K562 (cell line): Measurements from ENCODE around the gene ZPR1. TPM values are rescaled to one million over a fixed set of nuclear protein-coding genes. Genes with fewer than 3 reads are reported as not detected.

Experiments used
- ATAC-seq: fragments of 200-7000 bp; cut with Tn5 transposase; 3 replicates; pipeline ENCODE4 v1.9.1; 2020; ENCODE audit warnings: moderate library complexity
- BruUV-seq: library from RNA; stranded (reverse); fragments of 400-500 nt; replicated peaks from 2 replicates; lab custom pipeline; 2021; lab: Mats Ljungman, UMichigan
- CTCF ChIA-PET: fragments of 300-600 bp; formaldehyde crosslinking; extraction: SDS; loops from one replicate; lab custom pipeline; 2021; ENCODE audit warnings: low intra/inter-chr PET ratio; lab: Yijun Ruan, JAX
- POLR2A ChIA-PET: fragments of 300-600, 350-650 bp; sonication (Branson Sonifier 250); formaldehyde crosslinking; extraction: SDS; loops from one replicate; lab custom pipeline; 2021; ENCODE audit warnings: antibody characterized with exemption, inconsistent platforms; lab: Yijun Ruan, JAX
- DNase-seq, 4 experiments: peaks; one replicate each; pipeline versions ENCODE4 v3.0.0 to v3.0.0-alpha.2; 2011 to 2018; ENCODE audit warnings: low spot score in 3 of 4, mixed read lengths in 3 of 4; ENCODE audit errors: extremely low read depth in 1 of 4
- FAIRE-seq: peaks from 2 replicates; lab custom pipeline; 2011; peaks lifted over from hg19 to GRCh38; lab: Jason Lieb, UNC
- H2AFZ ChIP-seq: 2 replicates; pipeline ENCODE4 v1.6.0; 2011; ENCODE audit warnings: low read depth, low read length, control low read depth, inconsistent platforms
- H3K27ac ChIP-seq: fragments of 200-600 bp; 3 replicates; pipeline ENCODE4 v1.8.0; 2011; ENCODE audit warnings: low read depth, mild to moderate bottlenecking, control low read depth, inconsistent platforms, low read length, moderate library complexity, mixed read lengths; ENCODE audit errors: extremely low read depth
- H3K27me3 ChIP-seq, 2 experiments: fragments of 300-600 bp in 1 of 2; 2 replicates in 1 of 2; 3 replicates in 1 of 2; pipeline versions ENCODE4 v1.6.0 to v1.8.0; 2011; ENCODE audit warnings: inconsistent platforms in 2 of 2, low read length in 2 of 2, mild to moderate bottlenecking in 1 of 2, mixed read lengths in 1 of 2, moderate library complexity in 1 of 2; ENCODE audit not compliant: control insufficient read depth in 2 of 2, insufficient read depth in 2 of 2
- H3K36me3 ChIP-seq: fragments of 300-600 bp; 3 replicates; pipeline ENCODE4 v1.8.0; 2011; ENCODE audit warnings: mild to moderate bottlenecking, low read length, inconsistent platforms; ENCODE audit not compliant: control insufficient read depth, insufficient read depth
- H3K4me1 ChIP-seq, 2 experiments: fragments of 200-600 bp in 1 of 2; replicated peaks in 1 of 2; 2 replicates in 1 of 2; 3 replicates in 1 of 2; pipeline versions ENCODE4 v1.5.1 to v1.8.0; 2011; ENCODE audit warnings: inconsistent platforms in 2 of 2, low read length in 2 of 2, mild to moderate bottlenecking in 1 of 2, mixed read lengths in 1 of 2, moderate library complexity in 1 of 2; ENCODE audit not compliant: control insufficient read depth in 2 of 2, insufficient read depth in 2 of 2
- H3K4me2 ChIP-seq: 2 replicates; pipeline ENCODE4 v1.6.1; 2011; ENCODE audit warnings: low read length, control low read depth, inconsistent platforms, mixed read lengths; ENCODE audit not compliant: insufficient read depth
- H3K4me3 ChIP-seq: fragments of 200-600 bp; sonication (generic), shearing (Covaris generic); 2 replicates; pipeline ENCODE4 v1.5.1; 2016; ENCODE audit warnings: control low read depth, inconsistent platforms
- H3K79me2 ChIP-seq: fragments of 200-600 bp; 3 replicates; pipeline ENCODE4 v1.8.0; 2011; ENCODE audit warnings: low read length, inconsistent platforms; ENCODE audit not compliant: control insufficient read depth, insufficient read depth
- H3K9ac ChIP-seq, 2 experiments: 2 replicates each; pipeline versions ENCODE4 v1.6.0 to v1.6.1; 2011; ENCODE audit warnings: low read depth in 2 of 2, low read length in 2 of 2, control low read depth in 1 of 2, inconsistent platforms in 1 of 2, mild to moderate bottlenecking in 1 of 2, mixed read lengths in 1 of 2; ENCODE audit not compliant: insufficient read depth in 1 of 2
- H3K9me1 ChIP-seq: one replicate; pipeline ENCODE4 v1.6.0; 2011; ENCODE audit warnings: inconsistent platforms, mild to moderate bottlenecking, low read length, moderate library complexity; ENCODE audit not compliant: control insufficient read depth, insufficient read depth
- H3K9me3 ChIP-seq: replicated peaks from 2 replicates; pipeline ENCODE4 v1.5.1; 2011; ENCODE audit warnings: low read depth, low read length, inconsistent platforms; ENCODE audit not compliant: control insufficient read depth, insufficient read depth
- H4K20me1 ChIP-seq: replicated peaks from 2 replicates; pipeline ENCODE4 v1.6.1; 2011; ENCODE audit warnings: low read length, inconsistent platforms, mixed read lengths; ENCODE audit not compliant: control insufficient read depth, insufficient read depth
- CEBPB ChIP-seq: fragments of 450-650 bp; IDR thresholded peaks from 2 replicates; pipeline ENCODE4 v1.6.1; 2016; ENCODE audit warnings: missing genetic modification characterization, missing compliant biosample characterization
- ELF2 ChIP-seq: fragments of 250-450 bp; sonication (Bioruptor Pico); IDR thresholded peaks from 2 replicates; pipeline ENCODE4 v1.5.0; 2021; ENCODE audit warnings: mild to moderate bottlenecking
- FOXK1 ChIP-seq: sonication (generic); formaldehyde crosslinking; IDR thresholded peaks from 2 replicates; pipeline ENCODE4 v1.8.0; 2022; ENCODE audit warnings: missing genetic modification reagents, mild to moderate bottlenecking, borderline replicate concordance
- KDM2B ChIP-seq: fragments of 250-450 bp; sonication (Bioruptor Pico); IDR thresholded peaks from 2 replicates; pipeline ENCODE4 v1.8.0; 2021; ENCODE audit warnings: mild to moderate bottlenecking, moderate library complexity
- NR2C1 ChIP-seq, 2 experiments: fragments of 450-650 bp; IDR thresholded peaks; 2 replicates each; pipeline ENCODE4 v1.6.1; 2017; ENCODE audit warnings: mild to moderate bottlenecking in 2 of 2, antibody characterized with exemption in 1 of 2, inconsistent platforms in 1 of 2, missing compliant biosample characterization in 1 of 2, missing genetic modification characterization in 1 of 2
- ZNF431 ChIP-seq: sonication (generic); formaldehyde crosslinking; IDR thresholded peaks from 2 replicates; pipeline ENCODE4 v1.8.0; 2022; ENCODE audit warnings: mild to moderate bottlenecking, missing genetic modification reagents
- WGBS: fragments of 100-300 bp; shearing (Covaris generic); methylation state at CpG from one replicate; pipeline ENCODE4 v1.1.6; 2016; ENCODE audit warnings: low coverage, mixed read lengths; ENCODE audit not compliant: insufficient coverage; ENCODE audit errors: missing lambda C conversion rate; 5-methylcytosine and 5-hydroxymethylcytosine counted together
- in situ Hi-C: fragments of 300-500 bp; cut with MboI; formaldehyde crosslinking; loops from 4 replicates; pipeline ENCODE4 v1.15.0; 2018; ENCODE audit warnings: inconsistent platforms, mixed read lengths
- intact Hi-C: fragments of 100-400 bp; cut with micrococcal nuclease; formaldehyde crosslinking; loops from 2 replicates; pipeline ENCODE4 v1.14.2; 2022
- polyA plus RNA-seq, 8 experiments: library from polyadenylated mRNA; depleted of rRNA in 4 of 8; stranded (reverse) in 5 of 8; unstranded in 3 of 8; fragments of >200 nt; fragmentation: Nextera tagmentation in 2 of 8; fragmentation: Illumina TruSeq in 1 of 8; extraction: Ambion mirVana in 2 of 8; extraction: Trizol in 1 of 8; gene quantifications; 2 replicates each; pipeline versions ENCODE4 v1.2.1 to v1.2.3, GENCODE V29; 2011 to 2014; ENCODE audit warnings: inconsistent platforms in 1 of 8, missing spikeins in 1 of 8
- total RNA-seq, 7 experiments: library from RNA; depleted of rRNA in 6 of 7; stranded (reverse); fragments of >200 nt in 6 of 7; fragmentation: Illumina TruSeq in 2 of 7; extraction: Trizol in 2 of 7; gene quantifications; 2 replicates each; pipeline versions ENCODE4 v1.2.1 to v1.2.3, GENCODE V29; 2011 to 2021; ENCODE audit warnings: low replicate concordance in 1 of 7
- TF ChIP-seq, protein P1 (sequence below): sonication (generic); formaldehyde crosslinking; IDR thresholded peaks from 2 replicates; pipeline ENCODE4 v1.4.0; 2020; ENCODE audit warnings: mild to moderate bottlenecking, missing genetic modification reagents
- TF ChIP-seq, protein P2 (sequence below): fragments of 450-650 bp; IDR thresholded peaks from 2 replicates; pipeline ENCODE4 v1.6.1; 2016; ENCODE audit warnings: low read depth

Gene ZPR1
- total and polyA plus RNA-seq, 9 of the 15 experiments (the other 6 are each of a cell fraction or from before 2014, with no cell fraction given) = 13.0 to 120 (median 83.8) TPM

DNA sequence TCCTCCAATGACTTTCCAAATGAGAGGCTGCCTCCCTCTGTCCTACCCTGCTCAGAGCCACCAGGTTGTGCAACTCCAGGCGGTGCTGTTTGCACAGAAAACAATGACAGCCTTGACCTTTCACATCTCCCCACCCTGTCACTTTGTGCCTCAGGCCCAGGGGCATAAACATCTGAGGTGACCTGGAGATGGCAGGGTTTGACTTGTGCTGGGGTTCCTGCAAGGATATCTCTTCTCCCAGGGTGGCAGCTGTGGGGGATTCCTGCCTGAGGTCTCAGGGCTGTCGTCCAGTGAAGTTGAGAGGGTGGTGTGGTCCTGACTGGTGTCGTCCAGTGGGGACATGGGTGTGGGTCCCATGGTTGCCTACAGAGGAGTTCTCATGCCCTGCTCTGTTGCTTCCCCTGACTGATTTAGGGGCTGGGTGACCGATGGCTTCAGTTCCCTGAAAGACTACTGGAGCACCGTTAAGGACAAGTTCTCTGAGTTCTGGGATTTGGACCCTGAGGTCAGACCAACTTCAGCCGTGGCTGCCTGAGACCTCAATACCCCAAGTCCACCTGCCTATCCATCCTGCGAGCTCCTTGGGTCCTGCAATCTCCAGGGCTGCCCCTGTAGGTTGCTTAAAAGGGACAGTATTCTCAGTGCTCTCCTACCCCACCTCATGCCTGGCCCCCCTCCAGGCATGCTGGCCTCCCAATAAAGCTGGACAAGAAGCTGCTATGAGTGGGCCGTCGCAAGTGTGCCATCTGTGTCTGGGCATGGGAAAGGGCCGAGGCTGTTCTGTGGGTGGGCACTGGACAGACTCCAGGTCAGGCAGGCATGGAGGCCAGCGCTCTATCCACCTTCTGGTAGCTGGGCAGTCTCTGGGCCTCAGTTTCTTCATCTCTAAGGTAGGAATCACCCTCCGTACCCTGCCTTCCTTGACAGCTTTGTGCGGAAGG lies 44.8 kb upstream of the ZPR1 start:
- no peak overlapping the region for H3K4me2 ChIP-seq
- no peaks in the 10 kb centered on the region for H3K79me2 ChIP-seq
- no peak overlapping the region for H3K9ac ChIP-seq
- no peak overlapping the region for H3K4me3 ChIP-seq
- H3K27me3 ChIP-seq = peaks cover 0 to 7% of the 10 kb centered on the region in 2 experiments; a peak in 2 of 5 replicates
- H3K36me3 ChIP-seq = no peaks in the 10 kb centered on the region
- peaks cover 6 to 36% of the 10 kb centered on the region in 2 experiments; a peak in 3 of 5 replicates for H3K4me1 ChIP-seq
- ChIA-PET POLR2A (no interaction called here), CTCF (no interaction called here)
- in situ Hi-C loops (no loop called here), intact Hi-C loops (loop anchor here (10.0 kb wide), 1 partner anchor 98 kb away; no protein-coding TSS in a partner anchor)
- DNase-seq (no peak), ATAC-seq (no peak), FAIRE-seq (no peak)
- no peaks in the 10 kb centered on the region for H4K20me1 ChIP-seq
- no peaks in the 10 kb centered on the region for H3K9me1 ChIP-seq
- no TSS peak for BruUV-seq
- 13% methylated on average over 12 of the region's 13 CpGs for WGBS
- no peak overlapping the region for H3K27ac ChIP-seq
- no peak overlapping the region for H2AFZ ChIP-seq
- no peaks in the 10 kb centered on the region for H3K9me3 ChIP-seq
- TF ChIP-seq, protein P1, sequence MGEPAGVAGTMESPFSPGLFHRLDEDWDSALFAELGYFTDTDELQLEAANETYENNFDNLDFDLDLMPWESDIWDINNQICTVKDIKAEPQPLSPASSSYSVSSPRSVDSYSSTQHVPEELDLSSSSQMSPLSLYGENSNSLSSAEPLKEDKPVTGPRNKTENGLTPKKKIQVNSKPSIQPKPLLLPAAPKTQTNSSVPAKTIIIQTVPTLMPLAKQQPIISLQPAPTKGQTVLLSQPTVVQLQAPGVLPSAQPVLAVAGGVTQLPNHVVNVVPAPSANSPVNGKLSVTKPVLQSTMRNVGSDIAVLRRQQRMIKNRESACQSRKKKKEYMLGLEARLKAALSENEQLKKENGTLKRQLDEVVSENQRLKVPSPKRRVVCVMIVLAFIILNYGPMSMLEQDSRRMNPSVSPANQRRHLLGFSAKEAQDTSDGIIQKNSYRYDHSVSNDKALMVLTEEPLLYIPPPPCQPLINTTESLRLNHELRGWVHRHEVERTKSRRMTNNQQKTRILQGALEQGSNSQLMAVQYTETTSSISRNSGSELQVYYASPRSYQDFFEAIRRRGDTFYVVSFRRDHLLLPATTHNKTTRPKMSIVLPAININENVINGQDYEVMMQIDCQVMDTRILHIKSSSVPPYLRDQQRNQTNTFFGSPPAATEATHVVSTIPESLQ (CRISPR knock-in tag) = no peak
- TF ChIP-seq ELF2 (CRISPR knock-in tag) (no peak), FOXK1 (CRISPR knock-in tag) (no peak), CEBPB (tag) (peak; percentile 41; the same call in 1 of the 2 replicates), KDM2B (no peak), ZNF431 (CRISPR knock-in tag) (no peak), NR2C1 (IDR thresholded peaks at IDR 0.05) (no peak), NR2C1 (tag; IDR thresholded peaks at IDR 0.05) (peak; percentile 42; the same call in 1 of the 2 replicates)
- TF ChIP-seq, protein P2, sequence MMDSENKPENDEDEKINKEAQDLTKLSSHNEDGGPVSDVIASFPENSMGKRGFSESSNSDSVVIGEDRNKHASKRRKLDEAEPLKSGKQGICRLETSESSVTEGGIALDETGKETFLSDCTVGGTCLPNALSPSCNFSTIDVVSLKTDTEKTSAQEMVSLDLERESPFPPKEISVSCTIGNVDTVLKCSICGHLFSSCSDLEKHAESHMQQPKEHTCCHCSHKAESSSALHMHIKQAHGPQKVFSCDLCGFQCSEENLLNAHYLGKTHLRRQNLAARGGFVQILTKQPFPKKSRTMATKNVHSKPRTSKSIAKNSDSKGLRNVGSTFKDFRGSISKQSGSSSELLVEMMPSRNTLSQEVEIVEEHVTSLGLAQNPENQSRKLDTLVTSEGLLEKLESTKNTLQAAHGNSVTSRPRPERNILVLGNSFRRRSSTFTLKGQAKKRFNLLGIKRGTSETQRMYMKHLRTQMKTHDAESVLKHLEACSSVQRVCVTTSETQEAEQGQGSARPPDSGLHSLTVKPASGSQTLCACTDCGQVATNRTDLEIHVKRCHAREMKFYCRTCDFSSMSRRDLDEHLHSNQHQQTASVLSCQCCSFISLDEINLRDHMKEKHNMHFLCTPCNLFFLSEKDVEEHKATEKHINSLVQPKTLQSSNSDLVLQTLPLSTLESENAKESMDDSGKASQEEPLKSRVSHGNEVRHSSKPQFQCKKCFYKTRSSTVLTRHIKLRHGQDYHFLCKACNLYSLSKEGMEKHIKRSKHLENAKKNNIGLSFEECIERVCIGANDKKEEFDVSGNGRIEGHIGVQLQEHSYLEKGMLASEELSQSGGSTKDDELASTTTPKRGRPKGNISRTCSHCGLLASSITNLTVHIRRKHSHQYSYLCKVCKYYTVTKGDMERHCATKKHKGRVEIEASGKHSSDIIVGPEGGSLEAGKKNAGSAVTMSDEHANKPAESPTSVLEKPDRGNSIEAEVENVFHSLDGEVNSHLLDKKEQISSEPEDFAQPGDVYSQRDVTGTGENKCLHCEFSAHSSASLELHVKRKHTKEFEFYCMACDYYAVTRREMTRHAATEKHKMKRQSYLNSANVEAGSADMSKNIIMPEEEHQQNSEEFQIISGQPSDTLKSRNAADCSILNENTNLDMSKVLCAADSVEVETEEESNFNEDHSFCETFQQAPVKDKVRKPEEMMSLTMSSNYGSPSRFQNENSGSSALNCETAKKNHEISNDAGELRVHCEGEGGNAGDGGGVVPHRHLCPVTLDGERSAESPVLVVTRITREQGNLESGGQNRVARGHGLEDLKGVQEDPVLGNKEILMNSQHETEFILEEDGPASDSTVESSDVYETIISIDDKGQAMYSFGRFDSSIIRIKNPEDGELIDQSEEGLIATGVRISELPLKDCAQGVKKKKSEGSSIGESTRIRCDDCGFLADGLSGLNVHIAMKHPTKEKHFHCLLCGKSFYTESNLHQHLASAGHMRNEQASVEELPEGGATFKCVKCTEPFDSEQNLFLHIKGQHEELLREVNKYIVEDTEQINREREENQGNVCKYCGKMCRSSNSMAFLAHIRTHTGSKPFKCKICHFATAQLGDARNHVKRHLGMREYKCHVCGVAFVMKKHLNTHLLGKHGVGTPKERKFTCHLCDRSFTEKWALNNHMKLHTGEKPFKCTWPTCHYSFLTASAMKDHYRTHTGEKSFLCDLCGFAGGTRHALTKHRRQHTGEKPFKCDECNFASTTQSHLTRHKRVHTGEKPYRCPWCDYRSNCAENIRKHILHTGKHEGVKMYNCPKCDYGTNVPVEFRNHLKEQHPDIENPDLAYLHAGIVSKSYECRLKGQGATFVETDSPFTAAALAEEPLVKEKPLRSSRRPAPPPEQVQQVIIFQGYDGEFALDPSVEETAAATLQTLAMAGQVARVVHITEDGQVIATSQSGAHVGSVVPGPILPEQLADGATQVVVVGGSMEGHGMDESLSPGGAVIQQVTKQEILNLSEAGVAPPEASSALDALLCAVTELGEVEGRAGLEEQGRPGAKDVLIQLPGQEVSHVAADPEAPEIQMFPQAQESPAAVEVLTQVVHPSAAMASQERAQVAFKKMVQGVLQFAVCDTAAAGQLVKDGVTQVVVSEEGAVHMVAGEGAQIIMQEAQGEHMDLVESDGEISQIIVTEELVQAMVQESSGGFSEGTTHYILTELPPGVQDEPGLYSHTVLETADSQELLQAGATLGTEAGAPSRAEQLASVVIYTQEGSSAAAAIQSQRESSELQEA = no peak
